Activated naive CD4-positive, alpha-beta T cell treated with anti-CD3 and anti-CD28 coated beads, Interleukin-2, amount 50 U/mL, for 72 hours (primary cell): ENCODE measurements around the gene SCCPDH. TPM values are rescaled to one million over a fixed set of nuclear protein-coding genes. Genes with fewer than 3 reads are reported as not detected.

ENCODE experiments used
- total RNA-seq, 2 donors: library from RNA; stranded (reverse); gene quantifications; one replicate each; pipeline ENCODE4 v1.2.3, GENCODE V29; 2022

Gene SCCPDH
- total RNA-seq, 2 donors from 2014 or later = 13.5 to 32.3 TPM

Other genes with a start within 250 kb of the SCCPDH start
- 10 to 100 TPM; 18.5 to 30.1 TPM for gene SMYD3, start 217.1 kb upstream of the SCCPDH start, total RNA-seq
- 10 to 100 TPM; 11.9 to 17.6 TPM for gene TFB2M, start 158.1 kb upstream of the SCCPDH start, total RNA-seq
- 10 to 100 TPM; 27.2 to 40.7 TPM for gene CNST, start 158.0 kb upstream of the SCCPDH start, total RNA-seq
- 10 to 100 TPM; 43.3 to 46.8 TPM for gene AHCTF1, start 207.5 kb downstream of the SCCPDH start, total RNA-seq